Neural cell (in vitro differentiated cells): ENCODE data around the gene C1R. TPM values are rescaled to one million over a fixed set of nuclear protein-coding genes. Genes with fewer than 3 reads are reported as not detected.

Source experiments
- H2AFZ ChIP-seq: fragments of 200-600, 300-800 bp; sonication (generic), shearing (Covaris generic); 2 replicates; pipeline ENCODE4 v1.6.0; 2014; ENCODE audit warnings: low read depth, mild to moderate bottlenecking, antibody characterized with exemption, low read length, moderate library complexity
- H3F3A ChIP-seq: fragments of 200-600 bp; shearing (Covaris generic); 2 replicates; pipeline ENCODE4 v1.6.1; 2016; ENCODE audit warnings: mild to moderate bottlenecking, moderate library complexity, mixed read lengths, antibody characterized with exemption, low read length; ENCODE audit not compliant: insufficient read depth, poor library complexity, severe bottlenecking
- H3K27ac ChIP-seq: fragments of 200-600, 300-800 bp; sonication (generic), shearing (Covaris generic); 2 replicates; pipeline ENCODE4 v1.5.1; 2014; ENCODE audit warnings: mild to moderate bottlenecking, low read length, moderate library complexity
- H3K27me3 ChIP-seq: fragments of 300-800, 200-600 bp; sonication (generic), shearing (Covaris generic); 2 replicates; pipeline ENCODE4 v1.6.0; 2014; ENCODE audit warnings: mild to moderate bottlenecking, low read depth, low read length, moderate library complexity; ENCODE audit not compliant: insufficient read depth
- H3K36me3 ChIP-seq: fragments of 300-800, 200-600 bp; sonication (generic), shearing (Covaris generic); 2 replicates; pipeline ENCODE4 v1.5.1; 2014; ENCODE audit warnings: mild to moderate bottlenecking, antibody characterized with exemption, low read length, moderate library complexity; ENCODE audit not compliant: insufficient read depth
- H3K4me2 ChIP-seq: fragments of 300-800, 200-600 bp; sonication (generic), shearing (Covaris generic); 2 replicates; pipeline ENCODE4 v1.6.0; 2014; ENCODE audit warnings: mild to moderate bottlenecking, low read length
- H3K4me3 ChIP-seq: fragments of 300-800, 200-600 bp; sonication (generic), shearing (Covaris generic); 2 replicates; pipeline ENCODE4 v1.5.1; 2014; ENCODE audit warnings: mild to moderate bottlenecking, low read length, moderate library complexity
- H3K79me2 ChIP-seq: fragments of 200-600 bp; shearing (Covaris generic); replicated peaks from 2 replicates; pipeline ENCODE4 v1.6.0; 2014; ENCODE audit warnings: mild to moderate bottlenecking, low read length, moderate library complexity; ENCODE audit not compliant: insufficient read depth
- H3K9ac ChIP-seq: fragments of 300-800, 200-600 bp; sonication (generic), shearing (Covaris generic); 2 replicates; pipeline ENCODE4 v1.6.1; 2016; ENCODE audit warnings: mild to moderate bottlenecking, low read length, mixed read lengths
- H3K9me2 ChIP-seq: fragments of 200-600 bp; shearing (Covaris generic); 2 replicates; pipeline ENCODE4 v1.6.1; 2016; ENCODE audit warnings: mild to moderate bottlenecking, low read length, mixed read lengths; ENCODE audit not compliant: insufficient read depth
- H3K9me3 ChIP-seq: fragments of 200-600, 300-800 bp; sonication (generic), shearing (Covaris generic); 2 replicates; pipeline ENCODE4 v1.6.1; 2016; ENCODE audit warnings: mild to moderate bottlenecking, mixed run types, low read length, moderate library complexity, mixed read lengths
- H4K20me1 ChIP-seq: fragments of 200-600 bp; shearing (Covaris generic); 2 replicates; pipeline ENCODE4 v1.6.1; 2016; ENCODE audit warnings: mild to moderate bottlenecking, mixed run types; ENCODE audit not compliant: insufficient read depth
- EP300 ChIP-seq: fragments of 450-650 bp; conservative IDR thresholded peaks from 2 replicates; pipeline ENCODE4 v1.6.1; 2014; ENCODE audit warnings: antibody characterized with exemption, mild to moderate bottlenecking, moderate library complexity; ENCODE audit not compliant: poor library complexity, severe bottlenecking
- EZH2 ChIP-seq: fragments of 200-600, 300-800 bp; shearing (Covaris generic), sonication (generic); IDR thresholded peaks from 2 replicates; pipeline ENCODE4 v1.6.1; 2014; ENCODE audit warnings: antibody characterized with exemption, low read length, borderline replicate concordance, mild to moderate bottlenecking; ENCODE audit not compliant: insufficient read depth, poor library complexity, severe bottlenecking
- MXI1 ChIP-seq: fragments of 450-650 bp; conservative IDR thresholded peaks from 2 replicates; pipeline ENCODE4 v1.6.1; 2014; ENCODE audit warnings: antibody characterized with exemption, mild to moderate bottlenecking; ENCODE audit not compliant: poor library complexity, severe bottlenecking
- POLR2AphosphoS5 ChIP-seq: IDR thresholded peaks from 2 replicates; pipeline ENCODE4 v1.6.1; 2012
- RAD21 ChIP-seq: fragments of 450-650 bp; conservative IDR thresholded peaks from 2 replicates; pipeline ENCODE4 v1.6.1; 2014; ENCODE audit warnings: antibody characterized with exemption, mild to moderate bottlenecking, moderate library complexity
- SMC3 ChIP-seq: fragments of 450-650 bp; conservative IDR thresholded peaks from 2 replicates; pipeline ENCODE4 v1.6.1; 2014; ENCODE audit warnings: antibody characterized with exemption, mild to moderate bottlenecking, moderate library complexity; ENCODE audit not compliant: poor library complexity
- TAF1 ChIP-seq: IDR thresholded peaks from 2 replicates; pipeline ENCODE4 v1.6.1; 2012; ENCODE audit warnings: low read depth
- polyA plus RNA-seq: library from polyadenylated mRNA; depleted of rRNA; stranded (reverse); fragments of >200 nt; gene quantifications from 2 replicates; pipeline ENCODE4 v1.2.3, GENCODE V29; 2014
- TF ChIP-seq, protein P1 (sequence below): IDR thresholded peaks from 2 replicates; pipeline ENCODE4 v1.6.1; 2012; ENCODE audit warnings: borderline replicate concordance
- TF ChIP-seq, protein P2 (sequence below): fragments of 450-650 bp; IDR thresholded peaks from 2 replicates; pipeline ENCODE4 v1.5.1; 2014; ENCODE audit warnings: antibody characterized with exemption, mild to moderate bottlenecking, moderate library complexity; ENCODE audit not compliant: poor library complexity, severe bottlenecking

C1R gene
- polyA plus RNA-seq, 1 donor from 2014 or later: 1.7 TPM

GRCh38 chr12:7059780-7060179 lies 32.5 kb downstream of the C1R start:
- Histone ChIP-seq H3K27ac (no peak overlapping the region), H3K79me2 (no peaks in the 10 kb centered on the region), H3K9me3 (no peaks in the 10 kb centered on the region), H3F3A (no peaks in the 10 kb centered on the region), H3K9me2 (no peaks in the 10 kb centered on the region), H3K36me3 (no peaks in the 10 kb centered on the region), H4K20me1 (no peaks in the 10 kb centered on the region), H3K27me3 (no peaks in the 10 kb centered on the region), H2AFZ (no peak overlapping the region), H3K9ac (no peak overlapping the region), H3K4me3 (no peak overlapping the region), H3K4me2 (no peak overlapping the region)
- TF ChIP-seq, protein P1, sequence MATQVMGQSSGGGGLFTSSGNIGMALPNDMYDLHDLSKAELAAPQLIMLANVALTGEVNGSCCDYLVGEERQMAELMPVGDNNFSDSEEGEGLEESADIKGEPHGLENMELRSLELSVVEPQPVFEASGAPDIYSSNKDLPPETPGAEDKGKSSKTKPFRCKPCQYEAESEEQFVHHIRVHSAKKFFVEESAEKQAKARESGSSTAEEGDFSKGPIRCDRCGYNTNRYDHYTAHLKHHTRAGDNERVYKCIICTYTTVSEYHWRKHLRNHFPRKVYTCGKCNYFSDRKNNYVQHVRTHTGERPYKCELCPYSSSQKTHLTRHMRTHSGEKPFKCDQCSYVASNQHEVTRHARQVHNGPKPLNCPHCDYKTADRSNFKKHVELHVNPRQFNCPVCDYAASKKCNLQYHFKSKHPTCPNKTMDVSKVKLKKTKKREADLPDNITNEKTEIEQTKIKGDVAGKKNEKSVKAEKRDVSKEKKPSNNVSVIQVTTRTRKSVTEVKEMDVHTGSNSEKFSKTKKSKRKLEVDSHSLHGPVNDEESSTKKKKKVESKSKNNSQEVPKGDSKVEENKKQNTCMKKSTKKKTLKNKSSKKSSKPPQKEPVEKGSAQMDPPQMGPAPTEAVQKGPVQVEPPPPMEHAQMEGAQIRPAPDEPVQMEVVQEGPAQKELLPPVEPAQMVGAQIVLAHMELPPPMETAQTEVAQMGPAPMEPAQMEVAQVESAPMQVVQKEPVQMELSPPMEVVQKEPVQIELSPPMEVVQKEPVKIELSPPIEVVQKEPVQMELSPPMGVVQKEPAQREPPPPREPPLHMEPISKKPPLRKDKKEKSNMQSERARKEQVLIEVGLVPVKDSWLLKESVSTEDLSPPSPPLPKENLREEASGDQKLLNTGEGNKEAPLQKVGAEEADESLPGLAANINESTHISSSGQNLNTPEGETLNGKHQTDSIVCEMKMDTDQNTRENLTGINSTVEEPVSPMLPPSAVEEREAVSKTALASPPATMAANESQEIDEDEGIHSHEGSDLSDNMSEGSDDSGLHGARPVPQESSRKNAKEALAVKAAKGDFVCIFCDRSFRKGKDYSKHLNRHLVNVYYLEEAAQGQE: no peak
- TF ChIP-seq RAD21: no peak
- no peak for TF ChIP-seq POLR2AphosphoS5
- TF ChIP-seq MXI1: no peak
- no peak for TF ChIP-seq EZH2
- no peak for TF ChIP-seq SMC3
- TF ChIP-seq, protein P2, sequence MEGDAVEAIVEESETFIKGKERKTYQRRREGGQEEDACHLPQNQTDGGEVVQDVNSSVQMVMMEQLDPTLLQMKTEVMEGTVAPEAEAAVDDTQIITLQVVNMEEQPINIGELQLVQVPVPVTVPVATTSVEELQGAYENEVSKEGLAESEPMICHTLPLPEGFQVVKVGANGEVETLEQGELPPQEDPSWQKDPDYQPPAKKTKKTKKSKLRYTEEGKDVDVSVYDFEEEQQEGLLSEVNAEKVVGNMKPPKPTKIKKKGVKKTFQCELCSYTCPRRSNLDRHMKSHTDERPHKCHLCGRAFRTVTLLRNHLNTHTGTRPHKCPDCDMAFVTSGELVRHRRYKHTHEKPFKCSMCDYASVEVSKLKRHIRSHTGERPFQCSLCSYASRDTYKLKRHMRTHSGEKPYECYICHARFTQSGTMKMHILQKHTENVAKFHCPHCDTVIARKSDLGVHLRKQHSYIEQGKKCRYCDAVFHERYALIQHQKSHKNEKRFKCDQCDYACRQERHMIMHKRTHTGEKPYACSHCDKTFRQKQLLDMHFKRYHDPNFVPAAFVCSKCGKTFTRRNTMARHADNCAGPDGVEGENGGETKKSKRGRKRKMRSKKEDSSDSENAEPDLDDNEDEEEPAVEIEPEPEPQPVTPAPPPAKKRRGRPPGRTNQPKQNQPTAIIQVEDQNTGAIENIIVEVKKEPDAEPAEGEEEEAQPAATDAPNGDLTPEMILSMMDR: no peak
- TF ChIP-seq TAF1: no peak
- no peak for TF ChIP-seq EP300

DNA sequence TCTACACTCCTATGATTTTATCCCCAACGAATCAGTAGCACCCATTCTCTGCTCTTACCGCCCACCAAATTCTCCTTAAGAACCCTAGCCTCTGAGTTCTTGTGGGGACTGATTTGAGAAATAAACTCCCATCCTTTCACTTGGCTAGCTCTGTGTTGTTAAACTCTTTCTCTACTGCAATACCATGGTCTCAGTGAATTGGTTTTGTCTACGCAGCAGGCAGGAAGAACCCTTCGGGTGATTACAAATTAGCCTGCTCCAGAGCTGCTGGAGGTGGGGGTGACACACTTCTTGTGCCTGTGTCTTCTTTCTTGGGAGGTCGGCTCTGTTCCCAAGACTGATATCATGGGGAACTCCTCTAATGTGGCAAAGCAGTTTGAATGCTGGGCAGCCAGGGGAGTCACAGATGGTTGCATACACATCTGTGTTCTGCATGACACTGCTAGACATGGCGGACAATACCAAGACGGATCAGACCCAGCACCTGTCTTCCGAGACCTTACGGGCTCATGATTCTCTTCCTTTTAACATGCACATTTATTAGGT lies 33.3 kb downstream of the C1R start:
- Histone ChIP-seq H3K4me2 (no peak overlapping the region), H3K9me2 (no peaks in the 10 kb centered on the region), H3F3A (no peaks in the 10 kb centered on the region), H3K9me3 (no peaks in the 10 kb centered on the region), H3K27ac (no peak overlapping the region), H3K79me2 (no peaks in the 10 kb centered on the region), H3K27me3 (no peaks in the 10 kb centered on the region), H3K9ac (no peak overlapping the region), H2AFZ (no peak overlapping the region), H3K36me3 (no peaks in the 10 kb centered on the region), H4K20me1 (no peaks in the 10 kb centered on the region), H3K4me3 (no peak overlapping the region)
- TF ChIP-seq, protein P2: no peak
- TF ChIP-seq MXI1: no peak
